HG03175 (cell line): ENCODE data around the gene FOXP1.

ENCODE experiments used
- ATAC-seq: cut with Tn5 transposase; IDR thresholded peaks from one replicate; pipeline ENCODE4 v1.9.1; 2021; ENCODE audit warnings: mild to moderate bottlenecking, moderate library complexity; ENCODE audit not compliant: unreplicated experiment

Gene FOXP1

GRCh38 chr3:71072287-71072686 lies 511.2 kb downstream of the FOXP1 start:
- ATAC-seq = no peak

GRCh38 chr3:71070497-71071463 lies 512.7 kb downstream of the FOXP1 start:
- no peak for ATAC-seq

- ATAC-seq = no peak
These were observed 513.7 kb downstream of the FOXP1 start for GRCh38 chr3:71069797-71070196.

- no peak for ATAC-seq
These were observed 515.4 kb downstream of the FOXP1 start for GRCh38 chr3:71067977-71068654.

- ATAC-seq = no peak
These were observed 516.7 kb downstream of the FOXP1 start for GRCh38 chr3:71066849-71067261.

GRCh38 chr3:71066356-71066755 lies 517.2 kb downstream of the FOXP1 start:
- no peak for ATAC-seq

GRCh38 chr3:71065764-71066013 lies 517.8 kb downstream of the FOXP1 start:
- no peak for ATAC-seq

GRCh38 chr3:71064956-71065763 lies 518.4 kb downstream of the FOXP1 start:
- ATAC-seq = peak; percentile 28

- ATAC-seq = peak; percentile 58
These were observed 519.1 kb downstream of the FOXP1 start for GRCh38 chr3:71064291-71064955.

- ATAC-seq = no peak
These were observed 519.7 kb downstream of the FOXP1 start for GRCh38 chr3:71063773-71064290.

GRCh38 chr3:71062952-71063772 lies 520.4 kb downstream of the FOXP1 start:
- ATAC-seq = peak; percentile 47

GRCh38 chr3:71062037-71062932 lies 521.2 kb downstream of the FOXP1 start:
- no peak for ATAC-seq

GRCh38 chr3:71061581-71061980 lies 521.9 kb downstream of the FOXP1 start:
- ATAC-seq = no peak

- no peak for ATAC-seq
These were observed 522.5 kb downstream of the FOXP1 start for GRCh38 chr3:71061037-71061436.

- ATAC-seq = no peak
These were observed 523.0 kb downstream of the FOXP1 start for GRCh38 chr3:71060536-71060935.

GRCh38 chr3:71057526-71057894 lies 526.0 kb downstream of the FOXP1 start:
- no peak for ATAC-seq

GRCh38 chr3:71056327-71056726 lies 527.2 kb downstream of the FOXP1 start:
- no peak for ATAC-seq

GRCh38 chr3:71055257-71056001 lies 528.1 kb downstream of the FOXP1 start:
- no peak for ATAC-seq
